HG02970 (cell line): ENCODE measurements around the gene GINS2.

ENCODE experiments used
- ATAC-seq: cut with Tn5 transposase; IDR thresholded peaks from one replicate; pipeline ENCODE4 v1.9.1; 2021; ENCODE audit warnings: mild to moderate bottlenecking, moderate library complexity, moderate number of reproducible peaks; ENCODE audit not compliant: unreplicated experiment, low FRiP score

Gene GINS2

GRCh38 chr16:85688586-85689284 lies at the start of gene GINS2:
Gene GINS2 (minus strand): TSS chr16:85688954. CDS start chr16:85688898, 56 bp downstream.
- peak; percentile 91 for ATAC-seq

DNA sequence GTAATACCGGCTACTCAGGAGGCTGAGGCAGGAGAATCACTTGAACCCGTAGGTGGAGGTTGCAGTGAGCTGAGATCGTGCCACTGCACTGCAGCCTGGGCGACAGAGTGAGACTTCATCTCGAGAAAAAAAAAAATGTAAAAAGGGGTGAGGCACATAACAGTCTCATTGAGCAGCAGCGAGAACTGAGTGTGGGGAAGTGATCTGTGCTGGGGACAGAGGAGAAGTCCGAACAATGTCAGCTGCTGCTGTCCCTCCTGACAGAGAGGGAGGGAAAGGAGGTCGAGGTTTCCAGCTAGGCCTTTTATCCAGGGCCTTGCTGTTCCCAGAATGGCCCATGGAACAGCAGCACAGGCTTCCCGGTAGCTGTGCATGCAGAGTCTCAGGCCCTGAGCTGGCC lies 48.2 kb upstream of the GINS2 start:
- no peak for ATAC-seq

DNA sequence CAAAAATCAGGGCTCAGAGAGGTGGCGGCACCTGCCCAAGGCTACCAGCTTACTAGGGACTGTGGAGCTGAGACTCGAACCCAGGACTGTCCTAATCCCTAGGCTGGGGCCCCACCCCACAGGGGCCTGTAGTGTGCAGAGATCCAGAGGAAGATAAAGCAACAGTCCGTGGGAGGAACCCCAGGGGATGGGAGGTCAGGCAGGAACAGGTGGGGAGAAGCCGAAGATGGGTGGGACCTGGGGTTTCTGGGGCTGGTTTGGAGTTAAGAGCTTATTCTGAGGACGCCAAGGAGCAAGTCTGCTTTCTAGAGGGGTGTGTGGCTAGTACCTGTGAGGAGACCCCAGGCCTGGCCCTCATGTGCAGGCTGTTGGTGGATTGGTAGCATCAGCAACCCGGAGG lies 47.2 kb upstream of the GINS2 start:
- no peak for ATAC-seq

DNA sequence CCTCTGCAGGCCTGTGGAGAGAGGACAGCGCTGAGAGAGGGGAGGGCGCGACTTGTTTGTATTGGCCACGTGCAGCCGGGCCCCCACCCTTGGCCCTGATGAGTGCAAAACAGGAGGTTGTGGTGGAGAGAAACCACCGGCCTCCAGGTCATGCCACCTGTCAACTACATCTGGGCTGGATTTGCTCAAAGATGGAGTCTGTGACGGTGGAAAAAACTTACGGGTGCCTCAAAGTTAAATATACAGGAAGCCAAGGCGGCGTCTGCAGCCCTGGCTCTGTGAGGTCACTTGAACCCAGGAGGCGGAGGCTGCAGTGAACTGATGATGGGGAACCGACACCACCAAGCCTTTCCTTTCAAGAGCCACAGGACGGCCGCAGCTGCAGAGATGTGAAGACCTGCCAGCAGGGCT lies 46.5 kb upstream of the GINS2 start:
- ATAC-seq = no peak

GRCh38 chr16:85734311-85735017 lies 45.7 kb upstream of the GINS2 start:
- ATAC-seq = no peak

DNA sequence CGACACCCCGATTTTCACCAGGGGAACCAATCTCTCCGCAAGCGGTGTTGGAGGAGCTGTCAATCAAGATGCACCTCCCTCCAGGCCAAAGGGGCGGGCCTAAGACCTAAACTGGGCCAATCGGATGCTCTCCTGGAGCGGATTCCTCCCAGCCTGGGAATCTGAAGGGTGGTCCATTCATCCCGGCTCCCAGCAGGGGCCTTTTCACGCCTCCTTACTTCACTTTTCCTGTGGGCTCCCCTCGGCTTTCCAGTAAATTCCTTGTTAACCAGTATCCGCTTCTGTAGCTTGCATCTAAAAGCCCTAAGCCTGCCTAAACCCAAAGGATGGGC lies 45.1 kb upstream of the GINS2 start:
- ATAC-seq = no peak

DNA sequence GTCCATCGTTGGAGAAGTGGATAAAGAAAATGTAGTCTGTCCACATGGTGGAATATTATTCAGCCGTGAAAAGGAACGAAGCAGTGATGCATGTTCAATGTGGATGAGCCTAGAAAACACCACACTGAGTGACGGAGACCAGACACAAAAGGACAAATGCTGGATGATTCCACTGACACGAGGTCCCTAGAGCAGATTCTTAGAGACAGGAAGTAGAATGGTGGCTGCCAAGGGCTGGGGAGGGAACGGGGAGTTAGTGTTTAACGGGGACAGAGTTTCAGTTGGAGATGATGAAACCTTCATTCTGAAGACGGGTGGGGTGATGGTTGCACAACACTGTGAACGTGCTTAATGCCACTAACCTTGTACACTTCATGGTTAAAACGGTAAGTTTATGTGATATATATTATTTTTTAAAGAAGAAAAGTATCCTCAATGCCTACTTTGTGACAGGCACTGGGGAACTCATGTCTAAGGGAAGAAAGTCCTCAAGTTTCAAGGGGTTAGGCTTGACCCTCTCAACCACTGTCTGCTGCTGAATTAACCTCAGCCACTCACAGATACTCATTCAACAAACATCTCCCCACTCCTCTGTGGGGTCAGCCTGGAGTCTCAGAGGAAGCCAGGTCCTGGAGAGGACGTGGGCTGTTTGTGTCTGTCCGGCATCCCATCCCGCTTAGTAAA lies 44.5 kb upstream of the GINS2 start:
- no peak for ATAC-seq

GRCh38 chr16:85731179-85731578 lies 42.4 kb upstream of the GINS2 start:
- no peak for ATAC-seq

DNA sequence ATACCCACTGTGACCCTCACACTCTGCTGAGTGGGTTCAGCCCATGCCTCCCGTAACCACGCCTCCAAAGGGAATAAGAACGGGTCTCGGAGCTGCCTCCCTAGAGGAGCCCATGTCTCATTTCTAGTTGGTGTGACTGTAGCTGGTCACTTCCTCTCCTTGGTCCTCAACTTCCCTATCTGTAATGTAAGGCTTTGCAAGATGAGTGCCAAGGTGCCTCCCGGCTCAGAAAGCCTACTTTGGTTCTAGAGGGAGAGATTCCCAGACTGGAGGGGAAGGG lies 41.4 kb upstream of the GINS2 start:
- no peak for ATAC-seq

DNA sequence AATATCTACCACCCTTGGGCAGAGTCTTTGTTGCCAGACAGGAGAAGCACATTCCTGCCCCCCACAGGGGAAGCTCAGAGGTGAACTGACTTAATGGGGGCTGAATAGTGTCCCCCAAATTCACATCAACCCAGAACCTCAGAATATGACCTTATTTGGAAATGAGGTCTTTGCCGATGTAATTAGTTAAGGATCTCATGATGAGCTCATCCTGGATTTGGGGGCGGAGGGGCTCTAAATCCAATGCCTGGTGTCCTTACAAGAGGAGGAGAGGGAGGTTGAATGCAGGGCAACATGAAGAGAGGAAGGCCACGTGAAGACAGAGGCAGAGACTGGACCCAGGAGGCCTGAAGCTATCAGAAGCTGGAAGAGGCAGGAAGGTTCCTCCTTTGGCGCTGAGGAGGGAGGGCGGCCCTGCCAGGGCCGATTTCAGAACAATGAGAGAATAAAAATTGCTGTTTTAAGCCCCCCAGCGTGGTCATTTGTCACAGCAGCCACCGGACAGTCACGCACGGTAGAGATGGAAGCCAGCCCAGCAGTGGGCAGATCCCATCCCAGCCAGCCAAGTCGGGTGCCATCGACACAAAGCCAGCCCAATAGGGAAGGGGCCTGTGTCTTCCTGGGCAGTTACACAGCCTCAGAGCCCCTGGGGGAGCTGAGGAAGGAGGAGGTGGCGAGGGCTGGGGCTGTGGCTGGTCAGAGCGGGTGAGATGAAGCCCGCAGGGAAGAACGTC lies 40.9 kb upstream of the GINS2 start:
- ATAC-seq = no peak

DNA sequence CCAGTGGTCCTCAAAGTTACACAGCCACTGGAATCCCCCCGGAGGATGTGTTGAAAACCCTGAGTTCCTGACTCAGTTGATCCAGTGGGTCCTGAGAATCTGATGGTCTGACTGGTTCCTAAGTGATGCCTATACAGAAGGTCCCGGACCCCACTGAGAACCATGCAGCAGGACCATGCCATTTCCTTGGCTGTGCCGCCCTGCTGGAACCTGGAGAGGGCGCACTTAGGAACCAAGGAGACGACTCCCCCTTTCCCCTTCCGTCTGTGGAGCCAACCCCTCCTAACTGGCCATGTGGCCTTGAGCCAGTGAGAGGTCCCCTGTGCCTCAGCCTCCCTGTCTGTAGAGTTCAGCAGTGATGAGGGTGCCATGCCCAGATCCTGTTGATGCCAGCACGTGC lies 40.1 kb upstream of the GINS2 start:
- ATAC-seq = no peak

GRCh38 chr16:85724936-85725335 lies 36.2 kb upstream of the GINS2 start:
- no peak for ATAC-seq

- ATAC-seq = no peak
Observed at GRCh38 chr16:85724126-85724879, 35.5 kb upstream of the GINS2 start.

DNA sequence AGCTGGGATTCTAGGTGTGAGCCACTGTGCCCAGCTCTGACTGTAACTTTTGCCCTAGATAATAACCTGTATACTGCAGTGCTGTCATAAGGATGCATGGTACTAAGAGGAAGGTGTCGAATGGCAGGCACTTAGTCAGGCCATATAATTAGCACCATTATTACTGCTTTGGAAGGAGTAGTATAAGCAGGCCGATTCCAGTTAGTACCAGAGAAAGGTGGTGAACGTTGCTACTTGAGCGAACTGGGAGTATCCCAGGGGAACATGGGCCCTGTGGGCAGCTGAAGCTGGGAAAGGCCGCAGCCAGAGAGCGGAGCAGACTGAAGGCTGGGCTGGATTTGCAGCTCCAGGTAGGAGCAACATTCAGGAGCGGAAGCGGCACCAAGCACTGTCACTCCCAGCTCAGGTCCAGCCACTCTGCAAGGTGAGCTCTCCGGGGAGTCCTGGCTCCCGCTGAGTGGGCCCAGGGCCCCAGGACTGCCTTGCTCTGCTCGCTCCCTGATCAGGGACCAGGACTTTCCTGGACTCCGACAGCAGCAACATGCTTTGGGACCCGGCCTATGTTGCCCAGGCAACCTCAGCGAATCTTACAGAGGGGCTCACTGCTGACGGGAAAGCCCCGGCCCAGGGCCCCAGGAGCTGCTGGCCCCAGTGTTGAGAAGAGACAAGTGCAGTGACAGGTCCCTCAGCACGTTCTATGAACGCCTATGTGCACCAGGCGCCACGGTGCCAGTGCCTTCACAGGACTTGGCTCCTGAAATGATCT lies 33.6 kb upstream of the GINS2 start:
- ATAC-seq = no peak

- ATAC-seq = no peak
Observed at GRCh38 chr16:85720302-85720637, 31.5 kb upstream of the GINS2 start.

GRCh38 chr16:85719605-85720301 lies 31.0 kb upstream of the GINS2 start:
- no peak for ATAC-seq

GRCh38 chr16:85718682-85719081 lies 29.9 kb upstream of the GINS2 start:
- no peak for ATAC-seq

DNA sequence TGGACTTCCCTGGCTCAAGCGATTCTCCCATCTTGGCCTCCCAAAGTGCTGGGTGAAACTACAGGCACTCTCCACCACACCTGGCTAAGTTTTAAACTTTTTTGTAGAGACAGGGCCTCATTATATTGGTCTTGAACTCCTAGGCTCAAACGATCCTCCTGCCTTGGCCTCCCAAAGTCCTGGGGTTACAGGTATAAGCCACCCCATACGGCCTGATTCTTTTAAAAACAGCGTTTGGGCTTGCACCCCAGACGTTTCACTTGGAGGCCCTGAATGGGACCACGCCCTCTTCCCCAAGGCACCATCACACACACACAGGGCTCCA lies 29.4 kb upstream of the GINS2 start:
- ATAC-seq = no peak

- ATAC-seq = no peak
Observed at GRCh38 chr16:85717393-85718152, 28.8 kb upstream of the GINS2 start.
